GM21423 (cell line): ENCODE measurements around the gene BMPR1B.
"Not testable (repeated sequence)": the region's sequence is repeated elsewhere in the genome, so short reads cannot be mapped to it uniquely, and the experiment has no call there.

Experiments used
- ATAC-seq: cut with Tn5 transposase; IDR thresholded peaks from one replicate; pipeline ENCODE4 v1.9.1; 2021; ENCODE audit warnings: mild to moderate bottlenecking, moderate library complexity; ENCODE audit not compliant: unreplicated experiment

BMPR1B gene

GRCh38 chr4:95020521-95020920 is 262.8 kb downstream of the BMPR1B start:
- no peak for ATAC-seq

- no peak for ATAC-seq
Measured at GRCh38 chr4:95021099-95021498, 263.3 kb downstream of the BMPR1B start.

GRCh38 chr4:95023110-95023509 is 265.4 kb downstream of the BMPR1B start:
- ATAC-seq: no peak

- ATAC-seq: no peak
Measured at GRCh38 chr4:95027905-95028618, 270.3 kb downstream of the BMPR1B start.

- ATAC-seq: no peak
Measured at GRCh38 chr4:95038791-95039190, 281.0 kb downstream of the BMPR1B start.

GRCh38 chr4:95044324-95044837 is 286.6 kb downstream of the BMPR1B start:
- ATAC-seq: no peak

- ATAC-seq: no peak
Measured at GRCh38 chr4:95045429-95045828, 287.7 kb downstream of the BMPR1B start.

- no peak for ATAC-seq
Measured at GRCh38 chr4:95048296-95048695, 290.5 kb downstream of the BMPR1B start.

- no peak for ATAC-seq
Measured at GRCh38 chr4:95049551-95050233, 291.9 kb downstream of the BMPR1B start.

GRCh38 chr4:95050980-95051701 is 293.4 kb downstream of the BMPR1B start:
- ATAC-seq: no peak

GRCh38 chr4:95051702-95052020 is 293.9 kb downstream of the BMPR1B start:
- no peak for ATAC-seq

- no peak for ATAC-seq
Measured at GRCh38 chr4:95058991-95059390, 301.2 kb downstream of the BMPR1B start.

GRCh38 chr4:95059663-95060062 is 301.9 kb downstream of the BMPR1B start:
- no peak for ATAC-seq

- ATAC-seq: no peak
Measured at GRCh38 chr4:95061220-95061619, 303.5 kb downstream of the BMPR1B start.

GRCh38 chr4:95061801-95062200 is 304.0 kb downstream of the BMPR1B start:
- not testable (repeated sequence) for ATAC-seq

- ATAC-seq: no peak
Measured at GRCh38 chr4:95066050-95066449, 308.3 kb downstream of the BMPR1B start.

- ATAC-seq: no peak
Measured at GRCh38 chr4:95068401-95068800, 310.6 kb downstream of the BMPR1B start.

GRCh38 chr4:95068818-95069478 is 311.2 kb downstream of the BMPR1B start:
- no peak for ATAC-seq

GRCh38 chr4:95071851-95072250 is 314.1 kb downstream of the BMPR1B start:
- no peak for ATAC-seq

- ATAC-seq: no peak
Measured at GRCh38 chr4:95073646-95074045, 315.9 kb downstream of the BMPR1B start.

GRCh38 chr4:95077864-95078263 is 320.1 kb downstream of the BMPR1B start:
- no peak for ATAC-seq
